ENCODE measurements around the gene MYO1B. TPM values are rescaled to one million over a fixed set of nuclear protein-coding genes. Genes with fewer than 3 reads are reported as not detected.

MYO1B gene
- total RNA-seq, 1 experiment from 2014 or later, result 93.0 TPM

GRCh38 chr2:191198271-191198670, 46.9 kb upstream of the MYO1B start:
- no peak overlapping the region for H3K4me2 ChIP-seq (ENCODE audit: low read length)
- no TSS peak for BruUV-seq (replicated peaks)
- no peak overlapping the region for H3K4me3 ChIP-seq (ENCODE audit: low read length)
- ChIA-PET CTCF (interaction anchor here (0.6 kb wide), 1 partner anchor 19 kb away, joined by 3 read pairs; no protein-coding TSS in a partner anchor), POLR2A (ENCODE audit: unreplicated experiment) (no interaction called here)
- H3K9me2 ChIP-seq (replicated peaks; ENCODE audit: low read length), result no peaks in the 10 kb centered on the region
- no peak overlapping the region for H3K27ac ChIP-seq (ENCODE audit: low read length)
- H2AFZ ChIP-seq (ENCODE audit: low read length), result no peak overlapping the region
- H3K9ac ChIP-seq (ENCODE audit: low read length), result no peak overlapping the region
- H4K20me1 ChIP-seq (ENCODE audit: low read length), result no peaks in the 10 kb centered on the region
- TF ChIP-seq EZH2phosphoT487 (IDR thresholded peaks at IDR 0.05; ENCODE audit: borderline replicate concordance, low read length), result no peak
- H3K9me3 ChIP-seq (ENCODE audit: low read length), result no peaks in the 10 kb centered on the region
- DNase-seq (no peak), ATAC-seq (no peak)
- H3K79me2 ChIP-seq (ENCODE audit: low read length), result no peaks in the 10 kb centered on the region
- H3K36me3 ChIP-seq (ENCODE audit: low read depth, low read length), result no peaks in the 10 kb centered on the region
- intact Hi-C loops (cut with micrococcal nuclease), result no loop called here
- no peaks in the 10 kb centered on the region for H3F3A ChIP-seq (ENCODE audit: low read length, unreplicated experiment)
- peaks cover 22% of the 10 kb centered on the region for H3K4me1 ChIP-seq (ENCODE audit: insufficient read depth, low read length)
- no peaks in the 10 kb centered on the region for H3K27me3 ChIP-seq (ENCODE audit: low read length)

- Histone ChIP-seq H3K27ac (ENCODE audit: low read length) (no peak overlapping the region), H3F3A (ENCODE audit: low read length, unreplicated experiment) (no peaks in the 10 kb centered on the region), H3K79me2 (ENCODE audit: low read length) (no peaks in the 10 kb centered on the region), H3K4me3 (ENCODE audit: low read length) (no peak overlapping the region), H3K4me2 (ENCODE audit: low read length) (no peak overlapping the region), H3K9me2 (replicated peaks; ENCODE audit: low read length) (no peaks in the 10 kb centered on the region), H3K9me3 (ENCODE audit: low read length) (no peaks in the 10 kb centered on the region), H3K9ac (ENCODE audit: low read length) (no peak overlapping the region), H3K27me3 (ENCODE audit: low read length) (no peaks in the 10 kb centered on the region), H3K4me1 (ENCODE audit: insufficient read depth, low read length) (peaks cover 10% of the 10 kb centered on the region), H4K20me1 (ENCODE audit: low read length) (no peaks in the 10 kb centered on the region), H2AFZ (ENCODE audit: low read length) (no peak overlapping the region), H3K36me3 (ENCODE audit: low read depth, low read length) (no peaks in the 10 kb centered on the region)
- ATAC-seq, result no peak
- ChIA-PET POLR2A (ENCODE audit: unreplicated experiment) (no interaction called here), CTCF (no interaction called here)
- TF ChIP-seq CTCF (conservative IDR thresholded peaks at IDR 0.05; ENCODE audit: low read depth, low read length), result no peak
- TF ChIP-seq EZH2phosphoT487 (IDR thresholded peaks at IDR 0.05; ENCODE audit: borderline replicate concordance, low read length), result no peak
- TF ChIP-seq EZH2 (IDR thresholded peaks at IDR 0.05; ENCODE audit: low read length, unreplicated experiment), result no peak
- no peak for DNase-seq
- intact Hi-C loops (cut with micrococcal nuclease), result no loop called here
- BruUV-seq (replicated peaks), result no TSS peak
Observed at GRCh38 chr2:191199929-191200512, 45.2 kb upstream of the MYO1B start.

GRCh38 chr2:191200910-191201309, 44.3 kb upstream of the MYO1B start:
- TF ChIP-seq EZH2phosphoT487 (IDR thresholded peaks at IDR 0.05; ENCODE audit: borderline replicate concordance, low read length), result no peak
- TF ChIP-seq CTCF (conservative IDR thresholded peaks at IDR 0.05; ENCODE audit: low read depth, low read length), result no peak
- no peak for TF ChIP-seq EZH2 (IDR thresholded peaks at IDR 0.05; ENCODE audit: low read length, unreplicated experiment)
- no peak for DNase-seq
- Histone ChIP-seq H3K27ac (ENCODE audit: low read length) (no peak overlapping the region), H3K79me2 (ENCODE audit: low read length) (no peaks in the 10 kb centered on the region), H3K4me2 (ENCODE audit: low read length) (no peak overlapping the region), H3K9ac (ENCODE audit: low read length) (no peak overlapping the region), H3K27me3 (ENCODE audit: low read length) (no peaks in the 10 kb centered on the region), H3K9me3 (ENCODE audit: low read length) (no peaks in the 10 kb centered on the region), H3K4me3 (ENCODE audit: low read length) (no peak overlapping the region), H4K20me1 (ENCODE audit: low read length) (no peaks in the 10 kb centered on the region), H3K36me3 (ENCODE audit: low read depth, low read length) (no peaks in the 10 kb centered on the region), H3K4me1 (ENCODE audit: insufficient read depth, low read length) (peaks cover 5% of the 10 kb centered on the region; the same call in 1 of the 2 replicates), H3F3A (ENCODE audit: low read length, unreplicated experiment) (no peaks in the 10 kb centered on the region), H3K9me2 (replicated peaks; ENCODE audit: low read length) (no peaks in the 10 kb centered on the region), H2AFZ (ENCODE audit: low read length) (no peak overlapping the region)
- CTCF ChIA-PET, result no interaction called here
- BruUV-seq (replicated peaks), result no TSS peak
- intact Hi-C loops (cut with micrococcal nuclease), result no loop called here
- POLR2A ChIA-PET (ENCODE audit: unreplicated experiment), result no interaction called here
- ATAC-seq, result no peak

All from PC-3 (cell line).